Neural cell (in vitro differentiated cells): Measurements from ENCODE around the gene HUWE1.

Source experiments
- EP300 ChIP-seq: fragments of 450-650 bp; conservative IDR thresholded peaks from 2 replicates; pipeline ENCODE4 v1.6.1; 2014; ENCODE audit warnings: antibody characterized with exemption, mild to moderate bottlenecking, moderate library complexity; ENCODE audit not compliant: poor library complexity, severe bottlenecking
- EZH2 ChIP-seq: fragments of 200-600, 300-800 bp; shearing (Covaris generic), sonication (generic); IDR thresholded peaks from 2 replicates; pipeline ENCODE4 v1.6.1; 2014; ENCODE audit warnings: antibody characterized with exemption, low read length, borderline replicate concordance, mild to moderate bottlenecking; ENCODE audit not compliant: insufficient read depth, poor library complexity, severe bottlenecking
- MXI1 ChIP-seq: fragments of 450-650 bp; conservative IDR thresholded peaks from 2 replicates; pipeline ENCODE4 v1.6.1; 2014; ENCODE audit warnings: antibody characterized with exemption, mild to moderate bottlenecking; ENCODE audit not compliant: poor library complexity, severe bottlenecking
- POLR2AphosphoS5 ChIP-seq: IDR thresholded peaks from 2 replicates; pipeline ENCODE4 v1.6.1; 2012
- RAD21 ChIP-seq: fragments of 450-650 bp; conservative IDR thresholded peaks from 2 replicates; pipeline ENCODE4 v1.6.1; 2014; ENCODE audit warnings: antibody characterized with exemption, mild to moderate bottlenecking, moderate library complexity
- SMC3 ChIP-seq: fragments of 450-650 bp; conservative IDR thresholded peaks from 2 replicates; pipeline ENCODE4 v1.6.1; 2014; ENCODE audit warnings: antibody characterized with exemption, mild to moderate bottlenecking, moderate library complexity; ENCODE audit not compliant: poor library complexity
- TAF1 ChIP-seq: IDR thresholded peaks from 2 replicates; pipeline ENCODE4 v1.6.1; 2012; ENCODE audit warnings: low read depth
- TF ChIP-seq, protein P1 (sequence below): fragments of 450-650 bp; IDR thresholded peaks from 2 replicates; pipeline ENCODE4 v1.5.1; 2014; ENCODE audit warnings: antibody characterized with exemption, mild to moderate bottlenecking, moderate library complexity; ENCODE audit not compliant: poor library complexity, severe bottlenecking
- TF ChIP-seq, protein P2 (sequence below): IDR thresholded peaks from 2 replicates; pipeline ENCODE4 v1.6.1; 2012; ENCODE audit warnings: borderline replicate concordance

DNA sequence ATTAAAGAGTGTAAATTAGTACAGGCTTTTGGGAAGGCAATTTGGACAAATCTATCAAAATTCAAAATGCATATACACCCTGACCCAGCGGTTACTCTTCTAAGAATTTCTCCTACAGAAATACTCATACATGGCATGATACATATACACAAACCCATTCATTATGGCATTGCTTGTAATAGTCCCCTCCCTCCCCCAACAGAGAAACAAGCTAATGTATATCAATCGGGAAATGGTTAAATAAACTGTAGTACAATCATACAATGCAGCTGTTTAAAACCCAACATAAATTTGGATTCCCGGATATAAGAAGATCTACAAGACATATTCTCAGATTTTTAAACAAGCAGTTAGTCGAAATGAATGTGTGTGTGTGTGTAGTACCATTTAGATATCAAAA lies 808 bp downstream of the HUWE1 start:
- TF ChIP-seq, protein P1, sequence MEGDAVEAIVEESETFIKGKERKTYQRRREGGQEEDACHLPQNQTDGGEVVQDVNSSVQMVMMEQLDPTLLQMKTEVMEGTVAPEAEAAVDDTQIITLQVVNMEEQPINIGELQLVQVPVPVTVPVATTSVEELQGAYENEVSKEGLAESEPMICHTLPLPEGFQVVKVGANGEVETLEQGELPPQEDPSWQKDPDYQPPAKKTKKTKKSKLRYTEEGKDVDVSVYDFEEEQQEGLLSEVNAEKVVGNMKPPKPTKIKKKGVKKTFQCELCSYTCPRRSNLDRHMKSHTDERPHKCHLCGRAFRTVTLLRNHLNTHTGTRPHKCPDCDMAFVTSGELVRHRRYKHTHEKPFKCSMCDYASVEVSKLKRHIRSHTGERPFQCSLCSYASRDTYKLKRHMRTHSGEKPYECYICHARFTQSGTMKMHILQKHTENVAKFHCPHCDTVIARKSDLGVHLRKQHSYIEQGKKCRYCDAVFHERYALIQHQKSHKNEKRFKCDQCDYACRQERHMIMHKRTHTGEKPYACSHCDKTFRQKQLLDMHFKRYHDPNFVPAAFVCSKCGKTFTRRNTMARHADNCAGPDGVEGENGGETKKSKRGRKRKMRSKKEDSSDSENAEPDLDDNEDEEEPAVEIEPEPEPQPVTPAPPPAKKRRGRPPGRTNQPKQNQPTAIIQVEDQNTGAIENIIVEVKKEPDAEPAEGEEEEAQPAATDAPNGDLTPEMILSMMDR, result no peak
- TF ChIP-seq EP300, result no peak
- no peak for TF ChIP-seq EZH2
- no peak for TF ChIP-seq POLR2AphosphoS5
- TF ChIP-seq MXI1, result no peak
- no peak for TF ChIP-seq RAD21
- no peak for TF ChIP-seq SMC3
- TF ChIP-seq TAF1, result no peak
- TF ChIP-seq, protein P2, sequence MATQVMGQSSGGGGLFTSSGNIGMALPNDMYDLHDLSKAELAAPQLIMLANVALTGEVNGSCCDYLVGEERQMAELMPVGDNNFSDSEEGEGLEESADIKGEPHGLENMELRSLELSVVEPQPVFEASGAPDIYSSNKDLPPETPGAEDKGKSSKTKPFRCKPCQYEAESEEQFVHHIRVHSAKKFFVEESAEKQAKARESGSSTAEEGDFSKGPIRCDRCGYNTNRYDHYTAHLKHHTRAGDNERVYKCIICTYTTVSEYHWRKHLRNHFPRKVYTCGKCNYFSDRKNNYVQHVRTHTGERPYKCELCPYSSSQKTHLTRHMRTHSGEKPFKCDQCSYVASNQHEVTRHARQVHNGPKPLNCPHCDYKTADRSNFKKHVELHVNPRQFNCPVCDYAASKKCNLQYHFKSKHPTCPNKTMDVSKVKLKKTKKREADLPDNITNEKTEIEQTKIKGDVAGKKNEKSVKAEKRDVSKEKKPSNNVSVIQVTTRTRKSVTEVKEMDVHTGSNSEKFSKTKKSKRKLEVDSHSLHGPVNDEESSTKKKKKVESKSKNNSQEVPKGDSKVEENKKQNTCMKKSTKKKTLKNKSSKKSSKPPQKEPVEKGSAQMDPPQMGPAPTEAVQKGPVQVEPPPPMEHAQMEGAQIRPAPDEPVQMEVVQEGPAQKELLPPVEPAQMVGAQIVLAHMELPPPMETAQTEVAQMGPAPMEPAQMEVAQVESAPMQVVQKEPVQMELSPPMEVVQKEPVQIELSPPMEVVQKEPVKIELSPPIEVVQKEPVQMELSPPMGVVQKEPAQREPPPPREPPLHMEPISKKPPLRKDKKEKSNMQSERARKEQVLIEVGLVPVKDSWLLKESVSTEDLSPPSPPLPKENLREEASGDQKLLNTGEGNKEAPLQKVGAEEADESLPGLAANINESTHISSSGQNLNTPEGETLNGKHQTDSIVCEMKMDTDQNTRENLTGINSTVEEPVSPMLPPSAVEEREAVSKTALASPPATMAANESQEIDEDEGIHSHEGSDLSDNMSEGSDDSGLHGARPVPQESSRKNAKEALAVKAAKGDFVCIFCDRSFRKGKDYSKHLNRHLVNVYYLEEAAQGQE, result no peak
